Left cardiac atrium (tissue), 4 donors: ENCODE measurements around the gene CRYGS. TPM values are rescaled to one million over a fixed set of nuclear protein-coding genes. Genes with fewer than 3 reads are reported as not detected.
"Not testable (repeated sequence)": the region's sequence is repeated elsewhere in the genome, so short reads cannot be mapped to it uniquely, and the experiment has no call there.

Experiments
- ATAC-seq, 2 donors: fragments of 200-7000 bp; cut with Tn5 transposase; one replicate each; pipeline ENCODE4 v1.9.1; 2020; ENCODE audit warnings: mild to moderate bottlenecking in 2 of 2, moderate library complexity in 2 of 2
- DNase-seq: peaks from one replicate; pipeline ENCODE4 v3.0.0-alpha.2; 2020
- intact Hi-C, 2 donors: fragments of 100-400 bp; cut with DNase I; formaldehyde crosslinking; loops; one replicate each; pipeline versions ENCODE4 v1.14.1 to v1.15.1; 2022 to 2023
- total RNA-seq, 2 donors: library from RNA; stranded (reverse); fragmentation: NEBNext Ultra II Directional; extraction: Animal tissue kit (Norgen Biotek cat#: 25700); gene quantifications; one replicate each; pipeline ENCODE4 v1.2.1, GENCODE V29; 2021
- donor health status: DM: no; HTN: yes; CAD: no.
- donor health status: DM: no; HTN: yes; CAD: no; lungs with severe emphysema.
- donor health status: DM: yes; HTN: yes; CAD: no.
- donor health status: Dilated cardiomyopathy.

Gene CRYGS
- total RNA-seq, 2 donors from 2014 or later, result 0.94 to 2.0 TPM

GRCh38 chr3:186506191-186506739 lies 37.9 kb downstream of the CRYGS start:
- intact Hi-C loops, result no loop called here
- ATAC-seq (no peak), DNase-seq (no peak)

GRCh38 chr3:186502966-186503712 lies 41.0 kb downstream of the CRYGS start:
- intact Hi-C loops, result no loop called here
- ATAC-seq (peak in 1 of 2 donors; percentile 77), DNase-seq (no peak)

- ATAC-seq (peak; percentile 41 to 62), DNase-seq (no peak)
- intact Hi-C loops, result no loop called here
Observed at GRCh38 chr3:186502138-186502948, 41.8 kb downstream of the CRYGS start.

GRCh38 chr3:186499949-186500348 lies 44.2 kb downstream of the CRYGS start:
- intact Hi-C loops, DNase-seq, ATAC-seq: not testable (repeated sequence)

- DNase-seq, intact Hi-C loops, ATAC-seq: not testable (repeated sequence)
Observed at GRCh38 chr3:186498022-186498421, 46.2 kb downstream of the CRYGS start.

- intact Hi-C loops, result no loop called here
- no peak for ATAC-seq
- DNase-seq, result no peak
Observed at GRCh38 chr3:186497608-186498007, 46.6 kb downstream of the CRYGS start.

GRCh38 chr3:186496635-186497034 lies 47.5 kb downstream of the CRYGS start:
- ATAC-seq (no peak), DNase-seq (no peak)
- intact Hi-C loops, result no loop called here

- ATAC-seq (no peak), DNase-seq (no peak)
- intact Hi-C loops, result no loop called here
Observed at GRCh38 chr3:186496016-186496415, 48.2 kb downstream of the CRYGS start.

- ATAC-seq, result no peak
Observed at GRCh38 chr3:186493525-186494255, 50.5 kb downstream of the CRYGS start.

GRCh38 chr3:186492385-186492984 lies 51.7 kb downstream of the CRYGS start:
- intact Hi-C loops, result loop anchor here in 1 of 2 donors (5.0 kb wide), 1 partner anchor 225 kb away; no protein-coding TSS in a partner anchor
- DNase-seq (no peak), ATAC-seq (no peak)

More at GRCh38 chr3:186493525-186494255, 50.5 kb downstream of the CRYGS start:
- DNase-seq, result no peak
- intact Hi-C loops, result loop anchor here in 1 of 2 donors (5.0 kb wide), 1 partner anchor 226 kb away; no protein-coding TSS in a partner anchor

GRCh38 chr3:186489507-186489906 lies 54.7 kb downstream of the CRYGS start:
- intact Hi-C loops, result no loop called here
- ATAC-seq (no peak), DNase-seq (no peak)

Other genes starting within 250 kb of the CRYGS start
- gene DGKG, start 182.1 kb downstream of the CRYGS start, total RNA-seq, result 10 to 100 TPM; 13.3 to 23.4 TPM
- gene TBCCD1, start 23.0 kb upstream of the CRYGS start, total RNA-seq, result 1 to 10 TPM; 6.8 to 7.8 TPM
- gene DNAJB11, start 26.3 kb upstream of the CRYGS start, total RNA-seq, result 10 to 100 TPM; 43.6 to 52.8 TPM
- gene AHSG, start 68.7 kb upstream of the CRYGS start, total RNA-seq, result under 1 TPM; 0.13 to 0.15 TPM
- not detected for gene FETUB, start 96.0 kb upstream of the CRYGS start, total RNA-seq
- gene HRG, start 121.6 kb upstream of the CRYGS start, total RNA-seq, result under 1 TPM in 1 of 2 donors, not detected in 1; 0.16 TPM
- gene KNG1, start 173.0 kb upstream of the CRYGS start, total RNA-seq, result under 1 TPM; 0.21 to 0.24 TPM
- gene EIF4A2, start 239.2 kb upstream of the CRYGS start, total RNA-seq, result 100 to 1,000 TPM; 260 to 342 TPM